ENCODE results near the gene FOXP2. TPM values are rescaled to one million over a fixed set of nuclear protein-coding genes. Genes with fewer than 3 reads are reported as not detected.

Gene FOXP2
- total RNA-seq, 1 donor from 2014 or later: 11.0 TPM

GRCh38 chr7:114630201-114630990 lies 215.8 kb downstream of the FOXP2 start:
- Histone ChIP-seq H3K4me1 (no peaks in the 10 kb centered on the region), H3K36me3 (peaks cover 4 to 25% of the 10 kb centered on the region in 2 donors), H3K27me3 (no peaks in the 10 kb centered on the region), H3K9me3 (no peaks in the 10 kb centered on the region), H3K27ac (no peak overlapping the region), H3K4me3 (no peak overlapping the region)
- no peak for DNase-seq (ENCODE audit: low spot score in 2 of 2)
- TF ChIP-seq, protein P1, sequence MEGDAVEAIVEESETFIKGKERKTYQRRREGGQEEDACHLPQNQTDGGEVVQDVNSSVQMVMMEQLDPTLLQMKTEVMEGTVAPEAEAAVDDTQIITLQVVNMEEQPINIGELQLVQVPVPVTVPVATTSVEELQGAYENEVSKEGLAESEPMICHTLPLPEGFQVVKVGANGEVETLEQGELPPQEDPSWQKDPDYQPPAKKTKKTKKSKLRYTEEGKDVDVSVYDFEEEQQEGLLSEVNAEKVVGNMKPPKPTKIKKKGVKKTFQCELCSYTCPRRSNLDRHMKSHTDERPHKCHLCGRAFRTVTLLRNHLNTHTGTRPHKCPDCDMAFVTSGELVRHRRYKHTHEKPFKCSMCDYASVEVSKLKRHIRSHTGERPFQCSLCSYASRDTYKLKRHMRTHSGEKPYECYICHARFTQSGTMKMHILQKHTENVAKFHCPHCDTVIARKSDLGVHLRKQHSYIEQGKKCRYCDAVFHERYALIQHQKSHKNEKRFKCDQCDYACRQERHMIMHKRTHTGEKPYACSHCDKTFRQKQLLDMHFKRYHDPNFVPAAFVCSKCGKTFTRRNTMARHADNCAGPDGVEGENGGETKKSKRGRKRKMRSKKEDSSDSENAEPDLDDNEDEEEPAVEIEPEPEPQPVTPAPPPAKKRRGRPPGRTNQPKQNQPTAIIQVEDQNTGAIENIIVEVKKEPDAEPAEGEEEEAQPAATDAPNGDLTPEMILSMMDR (IDR thresholded peaks at IDR 0.05): no peak
- intact Hi-C loops (cut with DNase I): no loop called here

- TF ChIP-seq, protein P1 (IDR thresholded peaks at IDR 0.05): no peak
- peaks cover 4 to 25% of the 10 kb centered on the region in 2 donors for H3K36me3 ChIP-seq
- no peaks in the 10 kb centered on the region for H3K9me3 ChIP-seq
- DNase-seq (ENCODE audit: low spot score in 2 of 2): no peak
- H3K4me1 ChIP-seq: no peaks in the 10 kb centered on the region
- H3K27me3 ChIP-seq: no peaks in the 10 kb centered on the region
- no peak overlapping the region for H3K27ac ChIP-seq
- intact Hi-C loops (cut with DNase I): no loop called here
- H3K4me3 ChIP-seq: no peak overlapping the region
Measured at GRCh38 chr7:114631249-114631822, 216.7 kb downstream of the FOXP2 start.

GRCh38 chr7:114639451-114639850 lies 224.8 kb downstream of the FOXP2 start:
- H3K4me1 ChIP-seq: no peaks in the 10 kb centered on the region
- no peak overlapping the region for H3K4me3 ChIP-seq
- DNase-seq (ENCODE audit: low spot score in 2 of 2): no peak
- H3K27me3 ChIP-seq: no peaks in the 10 kb centered on the region
- no peaks in the 10 kb centered on the region for H3K9me3 ChIP-seq
- intact Hi-C loops (cut with DNase I): no loop called here
- no peaks in the 10 kb centered on the region for H3K36me3 ChIP-seq
- TF ChIP-seq, protein P1 (IDR thresholded peaks at IDR 0.05): no peak
- H3K27ac ChIP-seq: no peak overlapping the region

DNA sequence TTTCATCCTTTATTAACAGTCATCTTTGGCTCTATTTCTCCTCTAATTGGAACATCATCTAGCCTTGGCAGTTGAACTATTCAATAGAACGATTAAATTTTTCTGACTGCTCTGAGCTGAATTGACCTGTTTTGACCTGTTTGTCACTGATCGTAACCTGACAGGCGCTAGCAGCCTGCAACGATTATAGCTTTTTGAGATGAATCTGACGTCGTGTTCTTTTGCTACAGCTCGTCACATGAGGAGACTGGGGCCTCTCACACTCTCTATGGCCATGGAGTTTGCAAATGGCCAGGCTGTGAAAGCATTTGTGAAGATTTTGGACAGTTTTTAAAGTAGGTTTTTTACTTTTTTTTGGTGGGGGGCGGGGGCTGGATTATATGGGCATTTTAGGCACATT lies 229.8 kb downstream of the FOXP2 start:
- TF ChIP-seq, protein P1 (IDR thresholded peaks at IDR 0.05): no peak
- intact Hi-C loops (cut with DNase I): no loop called here

GRCh38 chr7:114645451-114645850 lies 230.8 kb downstream of the FOXP2 start:
- intact Hi-C loops (cut with DNase I): no loop called here
- Histone ChIP-seq H3K27me3 (no peaks in the 10 kb centered on the region), H3K9me3 (no peaks in the 10 kb centered on the region), H3K4me1 (no peaks in the 10 kb centered on the region), H3K27ac (no peak overlapping the region), H3K4me3 (no peak overlapping the region), H3K36me3 (no peaks in the 10 kb centered on the region)
- TF ChIP-seq, protein P1 (IDR thresholded peaks at IDR 0.05): no peak
- DNase-seq (ENCODE audit: low spot score in 2 of 2): no peak

More for the DNA sequence above, 229.8 kb downstream of the FOXP2 start:
- no peaks in the 10 kb centered on the region for H3K36me3 ChIP-seq
- H3K27ac ChIP-seq: no peak overlapping the region
- no peak for DNase-seq (ENCODE audit: low spot score in 2 of 2)
- no peaks in the 10 kb centered on the region for H3K9me3 ChIP-seq
- H3K4me1 ChIP-seq: no peaks in the 10 kb centered on the region
- H3K27me3 ChIP-seq: no peaks in the 10 kb centered on the region
- H3K4me3 ChIP-seq: no peak overlapping the region

Data from ascending aorta (tissue), 2 donors.